K562 (cell line): ENCODE data around the gene TEP1. TPM values are rescaled to one million over a fixed set of nuclear protein-coding genes. Genes with fewer than 3 reads are reported as not detected.

ENCODE experiments used
- ADNP ChIP-seq: fragments of 200-800 bp; sonication (Bioruptor generic); IDR thresholded peaks from 2 replicates; pipeline ENCODE4 v1.6.1; 2016; ENCODE audit warnings: missing genetic modification characterization, missing compliant biosample characterization
- ARID4B ChIP-seq: sonication (generic); formaldehyde crosslinking; IDR thresholded peaks from 2 replicates; pipeline ENCODE4 v1.8.0; 2022; ENCODE audit warnings: mild to moderate bottlenecking, missing genetic modification reagents
- CCNT2 ChIP-seq: IDR thresholded peaks from 2 replicates; pipeline ENCODE4 v1.6.1; 2011; ENCODE audit warnings: borderline replicate concordance, low read depth, mild to moderate bottlenecking, moderate library complexity, mixed read lengths, low read length; ENCODE audit not compliant: insufficient read length; ENCODE audit errors: extremely low read depth
- FOS ChIP-seq: IDR thresholded peaks from 3 replicates; pipeline ENCODE4 v1.6.1; 2011; ENCODE audit not compliant: insufficient read length; ENCODE audit errors: extremely low read depth
- FOXO4 ChIP-seq: fragments of 450-650 bp; formaldehyde crosslinking; IDR thresholded peaks from 2 replicates; pipeline ENCODE4 v1.4.0; 2020; ENCODE audit warnings: mild to moderate bottlenecking, moderate library complexity
- GABPB2 ChIP-seq: fragments of 250-450 bp; sonication (Bioruptor Pico); conservative IDR thresholded peaks from 2 replicates; pipeline ENCODE4 v1.5.1; 2021; ENCODE audit warnings: mild to moderate bottlenecking
- GTF2B ChIP-seq: IDR thresholded peaks from 2 replicates; pipeline ENCODE4 v1.6.1; 2011; ENCODE audit not compliant: insufficient read length; ENCODE audit errors: extremely low read depth
- HDAC8 ChIP-seq: fragments of 450-650 bp; IDR thresholded peaks from 2 replicates; pipeline ENCODE4 v1.6.1; 2016; ENCODE audit warnings: mild to moderate bottlenecking, missing genetic modification characterization, moderate library complexity, missing compliant biosample characterization
- NFXL1 ChIP-seq: fragments of 450-650 bp; formaldehyde crosslinking; IDR thresholded peaks from 2 replicates; pipeline ENCODE4 v1.4.0; 2021; ENCODE audit warnings: mild to moderate bottlenecking
- OTX1 ChIP-seq: fragments of 450-650 bp; formaldehyde crosslinking; IDR thresholded peaks from 2 replicates; pipeline ENCODE4 v1.4.0; 2022; ENCODE audit warnings: mild to moderate bottlenecking
- PHF8 ChIP-seq: fragments of 200-600 bp; sonication (generic); IDR thresholded peaks from 2 replicates; pipeline ENCODE4 v1.6.1; 2012; ENCODE audit warnings: mixed run types, mild to moderate bottlenecking, inconsistent platforms, low read length, moderate library complexity, borderline replicate concordance
- RBFOX2 ChIP-seq: fragments of 200-400 bp; formaldehyde crosslinking; IDR thresholded peaks from 2 replicates; pipeline ENCODE4 v1.6.1; 2017; ENCODE audit warnings: low read depth, mild to moderate bottlenecking, low read length, moderate library complexity
- SPI1 ChIP-seq: IDR thresholded peaks from 2 replicates; pipeline ENCODE4 v1.6.1; 2011; ENCODE audit warnings: low read depth, low read length, control low read depth, borderline replicate concordance
- SREBF2 ChIP-seq: sonication (generic); formaldehyde crosslinking; IDR thresholded peaks from 2 replicates; pipeline ENCODE4 v1.4.0; 2020; ENCODE audit warnings: mild to moderate bottlenecking, missing genetic modification reagents
- STAT6 ChIP-seq: sonication (generic); formaldehyde crosslinking; IDR thresholded peaks from 2 replicates; pipeline ENCODE4 v1.8.1; 2023; ENCODE audit warnings: mild to moderate bottlenecking, missing genetic modification reagents
- ZNF175 ChIP-seq: fragments of 200-800 bp; sonication (Bioruptor generic); IDR thresholded peaks from 2 replicates; pipeline ENCODE4 v1.6.1; 2016; ENCODE audit warnings: low read depth, mild to moderate bottlenecking, missing genetic modification characterization, missing compliant biosample characterization
- ZNF263 ChIP-seq: sonication (generic); formaldehyde crosslinking; IDR thresholded peaks from 2 replicates; pipeline ENCODE4 v1.8.0; 2022; ENCODE audit warnings: mild to moderate bottlenecking, missing genetic modification reagents, borderline replicate concordance
- ZNF507 ChIP-seq: conservative IDR thresholded peaks from 2 replicates; pipeline ENCODE4 v1.6.1; 2017; ENCODE audit warnings: missing genetic modification characterization, missing compliant biosample characterization
- ZNF644 ChIP-seq: fragments of 200-800 bp; sonication (Bioruptor generic); IDR thresholded peaks from 2 replicates; pipeline ENCODE4 v1.6.1; 2016; ENCODE audit warnings: low read depth, missing genetic modification characterization, missing compliant biosample characterization
- polyA plus RNA-seq, 8 experiments: library from polyadenylated mRNA; depleted of rRNA in 4 of 8; stranded (reverse) in 5 of 8; unstranded in 3 of 8; fragments of >200 nt; fragmentation: Nextera tagmentation in 2 of 8; fragmentation: Illumina TruSeq in 1 of 8; extraction: Ambion mirVana in 2 of 8; extraction: Trizol in 1 of 8; gene quantifications; 2 replicates each; pipeline versions ENCODE4 v1.2.1 to v1.2.3, GENCODE V29; 2011 to 2014; ENCODE audit warnings: inconsistent platforms in 1 of 8, missing spikeins in 1 of 8
- total RNA-seq, 7 experiments: library from RNA; depleted of rRNA in 6 of 7; stranded (reverse); fragments of >200 nt in 6 of 7; fragmentation: Illumina TruSeq in 2 of 7; extraction: Trizol in 2 of 7; gene quantifications; 2 replicates each; pipeline versions ENCODE4 v1.2.1 to v1.2.3, GENCODE V29; 2011 to 2021; ENCODE audit warnings: low replicate concordance in 1 of 7

Gene TEP1
- total and polyA plus RNA-seq, 9 of the 15 experiments (the other 6 are each of a cell fraction or from before 2014, with no cell fraction given), result 1.0 to 12.2 (median 7.1) TPM

- no peak for TF ChIP-seq STAT6 (CRISPR knock-in tag)
- TF ChIP-seq ZNF644 (tag), result no peak
- peak; percentile 59; the same call in 1 of the 2 replicates for TF ChIP-seq PHF8
- TF ChIP-seq RBFOX2, result peak; percentile 59
- TF ChIP-seq ZNF263, result no peak
- TF ChIP-seq SPI1, result peak; percentile 60
- no peak for TF ChIP-seq ARID4B
- no peak for TF ChIP-seq FOXO4
- no peak for TF ChIP-seq CCNT2
- no peak for TF ChIP-seq HDAC8 (tag)
- no peak for TF ChIP-seq NFXL1 (CRISPR knock-in tag)
- no peak for TF ChIP-seq ADNP
- no peak for TF ChIP-seq ZNF507
- peak; percentile 52 for TF ChIP-seq FOS
- peak; percentile 83 for TF ChIP-seq GTF2B
- TF ChIP-seq OTX1 (CRISPR knock-in tag), result no peak
- TF ChIP-seq ZNF175 (CRISPR knock-in tag), result no peak
- no peak for TF ChIP-seq SREBF2 (CRISPR knock-in tag)
- TF ChIP-seq GABPB2, result no peak
These were observed 80.4 kb downstream of the TEP1 start, which contains the start of gene CCNB1IP1 (continued) for GRCh38 chr14:20332788-20333493.
